ENCODE measurements around the gene WNT16. TPM values are rescaled to one million over a fixed set of nuclear protein-coding genes. Genes with fewer than 3 reads are reported as not detected.

The WNT16 gene
- total RNA-seq, 1 donor from 2014 or later: not detected

DNA sequence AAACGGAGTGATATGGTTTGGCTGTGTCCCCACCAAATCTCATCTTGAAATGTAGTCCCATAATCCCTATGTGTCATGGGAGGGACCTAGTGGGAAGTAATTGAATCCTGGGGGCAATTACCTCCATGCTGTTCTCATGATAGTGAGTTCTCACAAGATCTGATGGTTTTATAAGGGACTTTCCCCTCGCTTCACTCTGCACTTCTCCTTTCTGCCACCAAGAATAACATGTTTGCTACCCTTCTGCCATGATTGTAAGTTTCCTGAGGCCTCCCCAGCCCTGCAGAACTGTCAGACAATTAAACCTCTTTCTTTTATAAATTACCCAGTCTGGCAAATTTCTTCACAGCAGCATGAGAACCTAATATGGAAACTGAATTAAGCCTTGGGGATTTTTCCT, 48.2 kb downstream of the WNT16 start:
- peaks cover 18% of the 10 kb centered on the region for H3K4me1 ChIP-seq
- no peak overlapping the region for H3K27ac ChIP-seq (replicated peaks)
- H3K36me3 ChIP-seq: peaks cover 39% of the 10 kb centered on the region
- TF ChIP-seq, protein P1, sequence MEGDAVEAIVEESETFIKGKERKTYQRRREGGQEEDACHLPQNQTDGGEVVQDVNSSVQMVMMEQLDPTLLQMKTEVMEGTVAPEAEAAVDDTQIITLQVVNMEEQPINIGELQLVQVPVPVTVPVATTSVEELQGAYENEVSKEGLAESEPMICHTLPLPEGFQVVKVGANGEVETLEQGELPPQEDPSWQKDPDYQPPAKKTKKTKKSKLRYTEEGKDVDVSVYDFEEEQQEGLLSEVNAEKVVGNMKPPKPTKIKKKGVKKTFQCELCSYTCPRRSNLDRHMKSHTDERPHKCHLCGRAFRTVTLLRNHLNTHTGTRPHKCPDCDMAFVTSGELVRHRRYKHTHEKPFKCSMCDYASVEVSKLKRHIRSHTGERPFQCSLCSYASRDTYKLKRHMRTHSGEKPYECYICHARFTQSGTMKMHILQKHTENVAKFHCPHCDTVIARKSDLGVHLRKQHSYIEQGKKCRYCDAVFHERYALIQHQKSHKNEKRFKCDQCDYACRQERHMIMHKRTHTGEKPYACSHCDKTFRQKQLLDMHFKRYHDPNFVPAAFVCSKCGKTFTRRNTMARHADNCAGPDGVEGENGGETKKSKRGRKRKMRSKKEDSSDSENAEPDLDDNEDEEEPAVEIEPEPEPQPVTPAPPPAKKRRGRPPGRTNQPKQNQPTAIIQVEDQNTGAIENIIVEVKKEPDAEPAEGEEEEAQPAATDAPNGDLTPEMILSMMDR (IDR thresholded peaks at IDR 0.05; ENCODE audit: borderline replicate concordance): no peak
- no peaks in the 10 kb centered on the region for H3K27me3 ChIP-seq (ENCODE audit: low read depth)
- no peaks in the 10 kb centered on the region for H3K9me3 ChIP-seq (replicated peaks)
- H3K4me3 ChIP-seq: no peak overlapping the region
- DNase-seq: no peak
- intact Hi-C loops (cut with micrococcal nuclease): no loop called here

- H3K27ac ChIP-seq (replicated peaks): no peak overlapping the region
- TF ChIP-seq, protein P1 (IDR thresholded peaks at IDR 0.05; ENCODE audit: borderline replicate concordance): no peak
- H3K36me3 ChIP-seq: peaks cover 39% of the 10 kb centered on the region
These were observed 51.1 kb downstream of the WNT16 start for GRCh38 chr7:121379930-121380329.

GRCh38 chr7:121382473-121382872, 53.7 kb downstream of the WNT16 start:
- Histone ChIP-seq H3K4me3 (no peak overlapping the region), H3K9me3 (replicated peaks) (no peaks in the 10 kb centered on the region), H3K27me3 (ENCODE audit: low read depth) (no peaks in the 10 kb centered on the region), H3K27ac (replicated peaks) (no peak overlapping the region), H3K4me1 (peaks cover 46% of the 10 kb centered on the region), H3K36me3 (peaks cover 16% of the 10 kb centered on the region)
- TF ChIP-seq, protein P1 (IDR thresholded peaks at IDR 0.05; ENCODE audit: borderline replicate concordance): no peak
- DNase-seq: no peak
- intact Hi-C loops (cut with micrococcal nuclease): no loop called here

More at GRCh38 chr7:121379930-121380329, 51.1 kb downstream of the WNT16 start:
- Histone ChIP-seq H3K4me1 (peaks cover 32% of the 10 kb centered on the region), H3K27me3 (ENCODE audit: low read depth) (no peaks in the 10 kb centered on the region), H3K4me3 (no peak overlapping the region), H3K9me3 (replicated peaks) (no peaks in the 10 kb centered on the region)
- DNase-seq: no peak
- intact Hi-C loops (cut with micrococcal nuclease): no loop called here

- no peak overlapping the region for H3K4me3 ChIP-seq
- H3K9me3 ChIP-seq (replicated peaks): no peaks in the 10 kb centered on the region
- H3K27ac ChIP-seq (replicated peaks): no peak overlapping the region
- H3K4me1 ChIP-seq: peaks cover 46% of the 10 kb centered on the region
- intact Hi-C loops (cut with micrococcal nuclease): no loop called here
- TF ChIP-seq, protein P1 (IDR thresholded peaks at IDR 0.05; ENCODE audit: borderline replicate concordance): no peak
- no peaks in the 10 kb centered on the region for H3K27me3 ChIP-seq (ENCODE audit: low read depth)
- no peak for DNase-seq
- peaks cover 7% of the 10 kb centered on the region for H3K36me3 ChIP-seq
These were observed 54.6 kb downstream of the WNT16 start for GRCh38 chr7:121383235-121383910.

DNA sequence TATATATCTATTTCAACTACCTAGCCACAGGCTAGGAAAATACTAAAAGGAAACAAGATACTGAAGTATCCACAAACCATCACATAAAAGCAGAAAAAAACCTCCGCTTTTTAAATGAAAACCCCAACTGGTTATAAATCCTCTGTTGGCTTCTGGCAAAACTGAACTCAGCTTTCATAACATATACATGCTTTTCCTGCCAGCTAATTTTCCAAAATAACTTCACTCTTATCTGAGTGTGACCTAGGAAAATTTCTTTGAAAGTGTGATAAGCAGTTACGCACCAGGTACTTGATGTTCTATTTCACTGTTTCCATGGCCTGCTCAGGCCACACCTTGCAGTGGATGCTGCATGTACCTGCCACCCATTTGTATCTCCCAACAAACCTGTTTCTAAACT, 55.5 kb downstream of the WNT16 start:
- H3K4me1 ChIP-seq: peaks cover 46% of the 10 kb centered on the region
- no peak overlapping the region for H3K27ac ChIP-seq (replicated peaks)
- intact Hi-C loops (cut with micrococcal nuclease): no loop called here
- TF ChIP-seq, protein P1 (IDR thresholded peaks at IDR 0.05; ENCODE audit: borderline replicate concordance): no peak
- no peaks in the 10 kb centered on the region for H3K27me3 ChIP-seq (ENCODE audit: low read depth)
- no peak overlapping the region for H3K4me3 ChIP-seq
- DNase-seq: no peak
- H3K9me3 ChIP-seq (replicated peaks): no peaks in the 10 kb centered on the region
- peaks cover 5% of the 10 kb centered on the region for H3K36me3 ChIP-seq
